HepG2 (cell line): ENCODE results near the gene RINL. TPM values are rescaled to one million over a fixed set of nuclear protein-coding genes. Genes with fewer than 3 reads are reported as not detected.
A peak's percentile ranks its signal among the peaks of the same experiment; 100 is the strongest.

Experiments
- ATM ChIP-seq: fragments of 450-650 bp; IDR thresholded peaks from 2 replicates; pipeline ENCODE4 v1.7.1; 2017; ENCODE audit warnings: mild to moderate bottlenecking, borderline replicate concordance
- BRCA1 ChIP-seq: sonication (generic); formaldehyde crosslinking; IDR thresholded peaks from 2 replicates; pipeline ENCODE4 v1.4.0; 2020; ENCODE audit warnings: missing genetic modification reagents
- CEBPB ChIP-seq: IDR thresholded peaks from 2 replicates; pipeline ENCODE4 v1.6.1; 2011; ENCODE audit warnings: low read depth, low read length, improper control_type of control experiment, borderline replicate concordance
- FOXA3 ChIP-seq: IDR thresholded peaks from 2 replicates; pipeline ENCODE4 v1.6.1; 2016; ENCODE audit warnings: missing genetic modification reagents, missing compliant biosample characterization
- GMEB1 ChIP-seq: sonication (generic); formaldehyde crosslinking; IDR thresholded peaks from 2 replicates; pipeline ENCODE4 v1.5.1; 2020; ENCODE audit warnings: missing genetic modification reagents, mild to moderate bottlenecking, borderline replicate concordance
- MAZ ChIP-seq, 2 experiments: sonication (generic) in 1 of 2; formaldehyde crosslinking in 1 of 2; IDR thresholded peaks; 2 replicates each; pipeline versions ENCODE4 v1.5.0 to v1.6.1; 2012 to 2020; ENCODE audit warnings: low read depth in 2 of 2, mild to moderate bottlenecking in 2 of 2, borderline replicate concordance in 1 of 2, improper control_type of control experiment in 1 of 2, low read length in 1 of 2, missing genetic modification reagents in 1 of 2, moderate library complexity in 1 of 2
- MEF2D ChIP-seq: sonication (generic); formaldehyde crosslinking; IDR thresholded peaks from 2 replicates; pipeline ENCODE4 v1.5.1; 2020; ENCODE audit warnings: mild to moderate bottlenecking, missing genetic modification reagents
- MTF1 ChIP-seq: sonication (generic); formaldehyde crosslinking; IDR thresholded peaks from 2 replicates; pipeline ENCODE4 v1.5.0; 2020; ENCODE audit warnings: missing genetic modification reagents
- NCOR1 ChIP-seq: fragments of 200-600 bp; sonication (generic); IDR thresholded peaks from 2 replicates; pipeline ENCODE4 v1.7.0; 2017; ENCODE audit warnings: antibody characterized with exemption, low read length, borderline replicate concordance
- NFKB2 ChIP-seq: sonication (generic); formaldehyde crosslinking; IDR thresholded peaks from 2 replicates; pipeline ENCODE4 v1.4.0; 2020; ENCODE audit warnings: missing genetic modification reagents, borderline replicate concordance
- NFYB ChIP-seq: sonication (generic); formaldehyde crosslinking; IDR thresholded peaks from 2 replicates; pipeline ENCODE4 v1.4.0; 2020; ENCODE audit warnings: missing genetic modification reagents
- RFXAP ChIP-seq: sonication (generic); formaldehyde crosslinking; IDR thresholded peaks from 2 replicates; pipeline ENCODE4 v1.4.0; 2020; ENCODE audit warnings: missing genetic modification reagents, borderline replicate concordance
- SP4 ChIP-seq: sonication (generic); formaldehyde crosslinking; IDR thresholded peaks from 2 replicates; pipeline ENCODE4 v1.8.1; 2023; ENCODE audit warnings: mild to moderate bottlenecking, missing genetic modification reagents
- XBP1 ChIP-seq: sonication (generic); formaldehyde crosslinking; IDR thresholded peaks from 2 replicates; pipeline ENCODE4 v1.5.0; 2020; ENCODE audit warnings: missing genetic modification reagents
- XRCC5 ChIP-seq: fragments of 200-400 bp; formaldehyde crosslinking; optimal IDR thresholded peaks from 2 replicates; pipeline ENCODE3; 2017; ENCODE audit warnings: mild to moderate bottlenecking, low read length
- ZBTB37 ChIP-seq: sonication (generic); formaldehyde crosslinking; IDR thresholded peaks from 2 replicates; pipeline ENCODE4 v1.4.0; 2020; ENCODE audit warnings: mild to moderate bottlenecking, missing genetic modification reagents
- ZBTB7B ChIP-seq: sonication (generic); formaldehyde crosslinking; IDR thresholded peaks from 2 replicates; pipeline ENCODE4 v1.4.0; 2020; ENCODE audit warnings: missing genetic modification reagents
- ZNF10 ChIP-seq: sonication (generic); formaldehyde crosslinking; IDR thresholded peaks from 2 replicates; pipeline ENCODE4 v1.4.0; 2020; ENCODE audit warnings: mild to moderate bottlenecking, low read depth, missing genetic modification reagents, borderline replicate concordance
- ZNF225 ChIP-seq: sonication (generic); formaldehyde crosslinking; IDR thresholded peaks from 2 replicates; pipeline ENCODE4 v1.4.0; 2020; ENCODE audit warnings: mild to moderate bottlenecking, missing genetic modification reagents
- ZNF333 ChIP-seq: sonication (generic); formaldehyde crosslinking; IDR thresholded peaks from 2 replicates; pipeline ENCODE4 v1.4.0; 2020; ENCODE audit warnings: mild to moderate bottlenecking, missing genetic modification reagents, borderline replicate concordance
- ZNF431 ChIP-seq: sonication (generic); formaldehyde crosslinking; IDR thresholded peaks from 2 replicates; pipeline ENCODE4 v1.9.0; 2022; ENCODE audit warnings: missing genetic modification reagents, low read depth, mild to moderate bottlenecking, borderline replicate concordance
- ZNF563 ChIP-seq: sonication (generic); formaldehyde crosslinking; IDR thresholded peaks from 2 replicates; pipeline ENCODE4 v1.8.0; 2022; ENCODE audit warnings: mild to moderate bottlenecking, moderate library complexity, missing genetic modification reagents
- ZNF703 ChIP-seq: sonication (generic); formaldehyde crosslinking; IDR thresholded peaks from 2 replicates; pipeline ENCODE4 v1.5.1; 2020; ENCODE audit warnings: missing genetic modification reagents, mild to moderate bottlenecking, moderate library complexity, borderline replicate concordance
- ZNF850 ChIP-seq: sonication (generic); formaldehyde crosslinking; conservative IDR thresholded peaks from 2 replicates; pipeline ENCODE4 v1.9.0; 2021; ENCODE audit warnings: mild to moderate bottlenecking, missing genetic modification reagents
- ZNF883 ChIP-seq: sonication (generic); formaldehyde crosslinking; IDR thresholded peaks from 2 replicates; pipeline ENCODE4 v1.5.1; 2020; ENCODE audit warnings: mild to moderate bottlenecking, missing genetic modification reagents; ENCODE audit errors: not compliant biosample characterization
- polyA plus RNA-seq, 8 experiments: library from polyadenylated mRNA; depleted of rRNA in 3 of 8; stranded (reverse) in 7 of 8; unstranded in 1 of 8; fragments of >200 nt; fragmentation: Illumina TruSeq in 4 of 8; extraction: Trizol in 4 of 8; gene quantifications; 2 replicates each; pipeline versions ENCODE4 v1.2.1 to v1.2.3, GENCODE V29; 2011 to 2016; ENCODE audit warnings: low read depth in 4 of 8, missing spikeins in 1 of 8, mixed read lengths in 1 of 8; ENCODE audit not compliant: insufficient read depth in 1 of 8
- total RNA-seq, 5 experiments: library from RNA; depleted of rRNA; stranded (reverse); fragments of >200 nt; fragmentation: Illumina TruSeq; extraction: Trizol; gene quantifications; 2 replicates each; pipeline ENCODE4 v1.2.3, GENCODE V29; 2016; ENCODE audit warnings: low read depth in 1 of 5
- TF ChIP-seq, protein P1 (sequence below): IDR thresholded peaks from 2 replicates; pipeline ENCODE4 v1.6.1; 2016
- TF ChIP-seq, protein P2 (sequence below): sonication (generic); formaldehyde crosslinking; IDR thresholded peaks from 2 replicates; pipeline ENCODE4 v1.5.1; 2020; ENCODE audit warnings: missing genetic modification reagents, mild to moderate bottlenecking, borderline replicate concordance

RINL gene
- total and polyA plus RNA-seq, 2 of the 13 experiments (the other 11 are each of a cell fraction or from before 2014, with no cell fraction given), result 11.4 to 18.0 TPM

- TF ChIP-seq ZBTB37 (no peak), ZNF225 (no peak), XBP1 (CRISPR knock-in tag) (no peak), ZNF563 (CRISPR knock-in tag) (no peak), SP4 (CRISPR knock-in tag) (no peak), ZNF333 (CRISPR knock-in tag) (no peak), ZNF883 (CRISPR knock-in tag) (peak; percentile 58), CEBPB (no peak), ZNF431 (CRISPR knock-in tag) (no peak), GMEB1 (CRISPR knock-in tag) (no peak), ZNF703 (no peak), NCOR1 (no peak), ZNF850 (CRISPR knock-in tag) (peak; percentile 72; the same call in 1 of the 2 replicates), MTF1 (CRISPR knock-in tag) (no peak), NFYB (CRISPR knock-in tag) (no peak), FOXA3 (no peak), BRCA1 (no peak), ATM (no peak), MAZ (IDR thresholded peaks at IDR 0.05; ENCODE audit: borderline replicate concordance, low read depth, low read length) (no peak), MAZ (CRISPR knock-in tag; IDR thresholded peaks at IDR 0.05; ENCODE audit: low read depth) (no peak), ZNF10 (CRISPR knock-in tag) (no peak), RFXAP (CRISPR knock-in tag) (no peak), ZBTB7B (CRISPR knock-in tag) (no peak), XRCC5 (no peak), NFKB2 (CRISPR knock-in tag) (no peak), MEF2D (CRISPR knock-in tag) (no peak)
- TF ChIP-seq, protein P1, sequence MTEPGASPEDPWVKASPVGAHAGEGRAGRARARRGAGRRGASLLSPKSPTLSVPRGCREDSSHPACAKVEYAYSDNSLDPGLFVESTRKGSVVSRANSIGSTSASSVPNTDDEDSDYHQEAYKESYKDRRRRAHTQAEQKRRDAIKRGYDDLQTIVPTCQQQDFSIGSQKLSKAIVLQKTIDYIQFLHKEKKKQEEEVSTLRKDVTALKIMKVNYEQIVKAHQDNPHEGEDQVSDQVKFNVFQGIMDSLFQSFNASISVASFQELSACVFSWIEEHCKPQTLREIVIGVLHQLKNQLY (CRISPR knock-in tag), result no peak
- TF ChIP-seq, protein P2, sequence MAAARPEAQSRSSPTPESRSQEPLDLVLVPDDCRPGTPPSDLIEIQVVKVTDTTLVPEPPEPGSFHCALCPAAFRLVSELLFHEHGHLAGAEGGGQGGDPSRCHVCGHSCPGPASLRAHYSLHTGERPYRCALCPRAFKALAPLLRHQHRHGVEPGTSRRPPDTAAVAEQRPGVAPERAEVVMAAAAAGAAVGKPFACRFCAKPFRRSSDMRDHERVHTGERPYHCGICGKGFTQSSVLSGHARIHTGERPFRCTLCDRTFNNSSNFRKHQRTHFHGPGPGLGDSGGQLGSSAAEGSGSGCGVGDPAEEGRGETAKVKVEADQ (CRISPR knock-in tag), result no peak
Measured at GRCh38 chr19:38850976-38851621, 27.0 kb downstream of the RINL start (continued).
